Transverse colon (tissue), 4 donors: ENCODE measurements around the gene PUM2. TPM values are rescaled to one million over a fixed set of nuclear protein-coding genes. Genes with fewer than 3 reads are reported as not detected.

Source experiments
- DNase-seq: peaks from one replicate; pipeline ENCODE4 v3.0.0-alpha.2; 2019
- H3K27ac ChIP-seq, 4 donors: fragments of 200-600 bp; sonication (generic); 2 replicates each; pipeline ENCODE4 v1.5.1; 2016 to 2018; ENCODE audit warnings: inconsistent platforms in 4 of 4
- H3K27me3 ChIP-seq: fragments of 200-600 bp; sonication (generic); 2 replicates; pipeline ENCODE4 v1.5.1; 2017; ENCODE audit warnings: inconsistent platforms
- H3K36me3 ChIP-seq, 4 donors: fragments of 200-600 bp; sonication (generic); 2 replicates each; pipeline ENCODE4 v1.5.1; 2017 to 2019; ENCODE audit warnings: inconsistent platforms in 4 of 4
- H3K4me1 ChIP-seq, 4 donors: fragments of 200-600 bp; sonication (generic); 2 replicates each; pipeline ENCODE4 v1.5.1; 2017 to 2020; ENCODE audit warnings: inconsistent platforms in 4 of 4
- H3K4me3 ChIP-seq, 4 donors: fragments of 200-600 bp; sonication (generic); 1 replicate in 1 of 4; 2 replicates in 3 of 4; pipeline versions ENCODE4 v1.5.1 to v1.6.1; 2017 to 2019; ENCODE audit warnings: inconsistent platforms in 4 of 4
- H3K9me3 ChIP-seq, 2 donors: fragments of 200-600 bp; sonication (generic); 2 replicates each; pipeline ENCODE4 v1.5.1; 2017 to 2019; ENCODE audit warnings: inconsistent platforms in 2 of 2
- CTCF ChIP-seq, 5 experiments: fragments of 200-600 bp in 3 of 5; fragments of 450-650 bp in 2 of 5; sonication (generic) in 3 of 5; IDR thresholded peaks; 1 replicate in 2 of 5; 2 replicates in 3 of 5; pipeline ENCODE4 v1.5.1; 2016 to 2017; ENCODE audit warnings: antibody characterized with exemption in 5 of 5, inconsistent platforms in 3 of 5, mild to moderate bottlenecking in 2 of 5, moderate library complexity in 1 of 5
- EP300 ChIP-seq: sonication (generic); formaldehyde crosslinking; IDR thresholded peaks from one replicate; pipeline ENCODE4 v1.6.1; 2017; ENCODE audit warnings: antibody characterized with exemption, low read depth
- POLR2A ChIP-seq: fragments of 450-650 bp; IDR thresholded peaks from one replicate; pipeline ENCODE4 v1.6.1; 2016; ENCODE audit warnings: antibody characterized with exemption, mild to moderate bottlenecking, moderate library complexity
- POLR2AphosphoS5 ChIP-seq, 3 donors: sonication (generic); formaldehyde crosslinking; IDR thresholded peaks; one replicate each; pipeline ENCODE4 v1.6.1; 2016; ENCODE audit warnings: antibody characterized with exemption in 3 of 3
- WGBS, 2 donors: methylation state at CpG; one replicate each; pipeline ENCODE4 v1.1.5; 2018; ENCODE audit warnings: low coverage in 1 of 2; 5-methylcytosine and 5-hydroxymethylcytosine counted together
- in situ Hi-C, 4 donors: fragments of 200-750 bp; cut with MboI; loops; one replicate each; pipeline versions ENCODE4 v1.15.0 to v1.15.1; 2017; ENCODE audit warnings: low sequenced_read_pairs in 3 of 4, low pct_ligation_motif_present in 1 of 4, low pct_unique_long_range_greater_than_20kb in 1 of 4
- intact Hi-C: fragments of 100-400 bp; cut with DNase I; formaldehyde crosslinking; loops from one replicate; pipeline ENCODE4 v1.15.1; 2023; ENCODE audit warnings: low total_unique reads
- total RNA-seq, 4 donors: library from RNA; depleted of rRNA; stranded (reverse); fragments of >200 nt; gene quantifications; one replicate each; pipeline ENCODE4 v1.1.0, GENCODE V29; 2016

Gene PUM2
- total RNA-seq, 4 donors from 2014 or later, result 62.5 to 92.7 (median 70.5) TPM

- in situ Hi-C loops (no loop called here), intact Hi-C loops (no loop called here)
- H3K9me3 ChIP-seq, result no peaks in the 10 kb centered on the region
- 88% methylated on average over 13 of the region's 21 CpGs; no CpG with 5 or more reads in 1 of the 2 donors for WGBS, 2 donors
- H3K4me1 ChIP-seq, result peaks cover 0 to 24% (median 11%) of the 10 kb centered on the region in 4 donors
- DNase-seq, result no peak
- no peak overlapping the region for H3K4me3 ChIP-seq
- peak overlapping the region in 1 of 4 donors; percentile 21 for H3K27ac ChIP-seq
- TF ChIP-seq POLR2A (no peak), POLR2AphosphoS5 (IDR thresholded peaks at IDR 0.05) (no peak), CTCF (IDR thresholded peaks at IDR 0.05) (no peak), EP300 (no peak)
- H3K27me3 ChIP-seq, result no peaks in the 10 kb centered on the region
- H3K36me3 ChIP-seq, result no peaks in the 10 kb centered on the region
Observed at GRCh38 chr2:20217041-20217970, 133.3 kb downstream of the PUM2 start.

GRCh38 chr2:20216130-20217025 is 134.3 kb downstream of the PUM2 start:
- Histone ChIP-seq H3K9me3 (no peaks in the 10 kb centered on the region), H3K36me3 (no peaks in the 10 kb centered on the region), H3K27ac (peak overlapping the region; percentile 31 to 64 (median 48)), H3K27me3 (no peaks in the 10 kb centered on the region), H3K4me1 (peaks cover 0 to 20% (median 10%) of the 10 kb centered on the region in 4 donors), H3K4me3 (no peak overlapping the region)
- WGBS, 2 donors, result 83% methylated on average over 20 of the region's 22 CpGs; no CpG with 5 or more reads in 1 of the 2 donors
- DNase-seq, result no peak
- in situ Hi-C loops, result no loop called here
- no peak for TF ChIP-seq POLR2A
- intact Hi-C loops, result no loop called here

- 77% methylated on average over 13 of the region's 13 CpGs; no CpG with 5 or more reads in 1 of the 2 donors for WGBS, 2 donors
- peak overlapping the region; percentile 31 to 64 (median 48) for H3K27ac ChIP-seq
- no peaks in the 10 kb centered on the region for H3K9me3 ChIP-seq
- H3K36me3 ChIP-seq, result no peaks in the 10 kb centered on the region
- in situ Hi-C loops (no loop called here), intact Hi-C loops (no loop called here)
- H3K27me3 ChIP-seq, result no peaks in the 10 kb centered on the region
- H3K4me3 ChIP-seq, result no peak overlapping the region
- TF ChIP-seq POLR2AphosphoS5 (IDR thresholded peaks at IDR 0.05) (peak in 1 of 3 donors; percentile 16), CTCF (IDR thresholded peaks at IDR 0.05) (no peak)
- H3K4me1 ChIP-seq, result peaks cover 0 to 17% (median 10%) of the 10 kb centered on the region in 4 donors
- DNase-seq, result peak; percentile 60
Observed at GRCh38 chr2:20215183-20216040, 135.2 kb downstream of the PUM2 start.

- no peaks in the 10 kb centered on the region for H3K36me3 ChIP-seq
- no peak overlapping the region for H3K4me3 ChIP-seq
- intact Hi-C loops (no loop called here), in situ Hi-C loops (no loop called here)
- 60% methylated on average over 2 of the region's 2 CpGs; no CpG with 5 or more reads in 1 of the 2 donors for WGBS, 2 donors
- H3K9me3 ChIP-seq, result no peaks in the 10 kb centered on the region
- H3K27me3 ChIP-seq, result no peaks in the 10 kb centered on the region
- DNase-seq, result no peak
- no peak for TF ChIP-seq CTCF (IDR thresholded peaks at IDR 0.05)
- no peak for TF ChIP-seq POLR2AphosphoS5 (IDR thresholded peaks at IDR 0.05)
- no peak for TF ChIP-seq EP300
- TF ChIP-seq POLR2A, result no peak
- H3K4me1 ChIP-seq, result peaks cover 0 to 17% (median 10%) of the 10 kb centered on the region in 4 donors
- peak overlapping the region; percentile 31 to 64 (median 48) for H3K27ac ChIP-seq
Observed at GRCh38 chr2:20214566-20215182, 136.0 kb downstream of the PUM2 start.
